ENCODE measurements around the gene PACRG.

The PACRG gene

GRCh38 chr6:163181666-163182180 lies 453.9 kb downstream of the PACRG start:
- no peak overlapping the region for H3K56ac ChIP-seq (ENCODE audit: low read length)
- H4K5ac ChIP-seq (ENCODE audit: low read length): no peak overlapping the region
- H3K27ac ChIP-seq (ENCODE audit: low read depth, low read length): no peak overlapping the region
- H3K4me2 ChIP-seq (ENCODE audit: low read length): no peak overlapping the region
- H3K9ac ChIP-seq (ENCODE audit: low read length): no peak overlapping the region
- no peaks in the 10 kb centered on the region for H3K79me2 ChIP-seq (ENCODE audit: control insufficient read depth, insufficient read depth, low read length)
- H3K18ac ChIP-seq (ENCODE audit: low read length): no peak overlapping the region
- no peak overlapping the region for H4K8ac ChIP-seq (ENCODE audit: low read depth, low read length)
- no peaks in the 10 kb centered on the region for H3K79me1 ChIP-seq (ENCODE audit: low read length)
- H3K4me3 ChIP-seq (ENCODE audit: low read length): no peak overlapping the region
- no peaks in the 10 kb centered on the region for H3K4me1 ChIP-seq (ENCODE audit: control insufficient read depth, low read depth, low read length)
- no peak overlapping the region for H2BK120ac ChIP-seq (ENCODE audit: low read depth, low read length)
- no peak overlapping the region for H2AK5ac ChIP-seq (ENCODE audit: low read length)
- no CpG with 5 or more reads among the region's 16 CpGs for WGBS (ENCODE audit: extremely low coverage, insufficient coverage, low lambda C conversion rate)
- H2BK5ac ChIP-seq (ENCODE audit: low read length): no peak overlapping the region
- H3K36me3 ChIP-seq (ENCODE audit: control insufficient read depth, insufficient read depth, low read length): no peaks in the 10 kb centered on the region
- no peak overlapping the region for H2BK15ac ChIP-seq (replicated peaks; ENCODE audit: low read depth)
- H3K27me3 ChIP-seq (ENCODE audit: insufficient read depth, low read length, poor library complexity): no peaks in the 10 kb centered on the region
- H3K4ac ChIP-seq (ENCODE audit: low read depth, low read length): no peak overlapping the region
- no peak overlapping the region for H3K23ac ChIP-seq (ENCODE audit: low read length)
- peak; percentile 28 for DNase-seq

GRCh38 chr6:163182696-163183095 lies 454.9 kb downstream of the PACRG start:
- no peak overlapping the region for H4K8ac ChIP-seq (ENCODE audit: low read depth, low read length)
- H2BK120ac ChIP-seq (ENCODE audit: low read depth, low read length): no peak overlapping the region
- no peak overlapping the region for H3K27ac ChIP-seq (ENCODE audit: low read depth, low read length)
- no peaks in the 10 kb centered on the region for H3K79me1 ChIP-seq (ENCODE audit: low read length)
- no peak overlapping the region for H2BK15ac ChIP-seq (replicated peaks; ENCODE audit: low read depth)
- no CpG with 5 or more reads among the region's 7 CpGs for WGBS (ENCODE audit: extremely low coverage, insufficient coverage, low lambda C conversion rate)
- H3K79me2 ChIP-seq (ENCODE audit: control insufficient read depth, insufficient read depth, low read length): no peaks in the 10 kb centered on the region
- H3K4me1 ChIP-seq (ENCODE audit: control insufficient read depth, low read depth, low read length): no peaks in the 10 kb centered on the region
- no peak overlapping the region for H3K4me2 ChIP-seq (ENCODE audit: low read length)
- H2AK5ac ChIP-seq (ENCODE audit: low read length): no peak overlapping the region
- H3K36me3 ChIP-seq (ENCODE audit: control insufficient read depth, insufficient read depth, low read length): no peaks in the 10 kb centered on the region
- no peak overlapping the region for H3K56ac ChIP-seq (ENCODE audit: low read length)
- no peaks in the 10 kb centered on the region for H3K27me3 ChIP-seq (ENCODE audit: insufficient read depth, low read length, poor library complexity)
- H3K18ac ChIP-seq (ENCODE audit: low read length): no peak overlapping the region
- DNase-seq: no peak
- no peak overlapping the region for H4K5ac ChIP-seq (ENCODE audit: low read length)
- H3K23ac ChIP-seq (ENCODE audit: low read length): no peak overlapping the region
- H2BK5ac ChIP-seq (ENCODE audit: low read length): no peak overlapping the region
- no peak overlapping the region for H3K4me3 ChIP-seq (ENCODE audit: low read length)
- no peak overlapping the region for H3K4ac ChIP-seq (ENCODE audit: low read depth, low read length)
- H3K9ac ChIP-seq (ENCODE audit: low read length): no peak overlapping the region

- Histone ChIP-seq H3K18ac (ENCODE audit: low read length) (no peak overlapping the region), H2BK5ac (ENCODE audit: low read length) (no peak overlapping the region)
Measured at GRCh38 chr6:163183806-163184205, 456.0 kb downstream of the PACRG start.

GRCh38 chr6:163185744-163186143 lies 458.0 kb downstream of the PACRG start:
- no peak for DNase-seq

More at GRCh38 chr6:163183806-163184205, 456.0 kb downstream of the PACRG start:
- Histone ChIP-seq H3K27me3 (ENCODE audit: insufficient read depth, low read length, poor library complexity) (no peaks in the 10 kb centered on the region), H3K9ac (ENCODE audit: low read length) (no peak overlapping the region), H2BK15ac (replicated peaks; ENCODE audit: low read depth) (no peak overlapping the region), H3K79me2 (ENCODE audit: control insufficient read depth, insufficient read depth, low read length) (no peaks in the 10 kb centered on the region), H2BK120ac (ENCODE audit: low read depth, low read length) (no peak overlapping the region), H4K8ac (ENCODE audit: low read depth, low read length) (no peak overlapping the region), H3K4ac (ENCODE audit: low read depth, low read length) (no peak overlapping the region), H3K36me3 (ENCODE audit: control insufficient read depth, insufficient read depth, low read length) (no peaks in the 10 kb centered on the region), H4K5ac (ENCODE audit: low read length) (no peak overlapping the region), H3K4me2 (ENCODE audit: low read length) (no peak overlapping the region), H3K27ac (ENCODE audit: low read depth, low read length) (no peak overlapping the region), H3K23ac (ENCODE audit: low read length) (no peak overlapping the region), H2AK5ac (ENCODE audit: low read length) (no peak overlapping the region), H3K79me1 (ENCODE audit: low read length) (no peaks in the 10 kb centered on the region), H3K4me3 (ENCODE audit: low read length) (no peak overlapping the region), H3K56ac (ENCODE audit: low read length) (no peak overlapping the region), H3K4me1 (ENCODE audit: control insufficient read depth, low read depth, low read length) (no peaks in the 10 kb centered on the region)
- DNase-seq: no peak
- no CpG with 5 or more reads among the region's 3 CpGs for WGBS (ENCODE audit: extremely low coverage, insufficient coverage, low lambda C conversion rate)

GRCh38 chr6:163186527-163186926 lies 458.8 kb downstream of the PACRG start:
- no peak overlapping the region for H2BK120ac ChIP-seq (ENCODE audit: low read depth, low read length)
- H3K36me3 ChIP-seq (ENCODE audit: control insufficient read depth, insufficient read depth, low read length): no peaks in the 10 kb centered on the region
- no peak overlapping the region for H3K4me2 ChIP-seq (ENCODE audit: low read length)
- no peak overlapping the region for H3K4me3 ChIP-seq (ENCODE audit: low read length)
- H2BK5ac ChIP-seq (ENCODE audit: low read length): no peak overlapping the region
- WGBS (ENCODE audit: extremely low coverage, insufficient coverage, low lambda C conversion rate): no CpG with 5 or more reads among the region's 14 CpGs
- H3K4me1 ChIP-seq (ENCODE audit: control insufficient read depth, low read depth, low read length): no peaks in the 10 kb centered on the region
- no peak overlapping the region for H3K56ac ChIP-seq (ENCODE audit: low read length)
- H3K9ac ChIP-seq (ENCODE audit: low read length): no peak overlapping the region
- H4K5ac ChIP-seq (ENCODE audit: low read length): no peak overlapping the region
- H3K18ac ChIP-seq (ENCODE audit: low read length): no peak overlapping the region
- no peaks in the 10 kb centered on the region for H3K79me2 ChIP-seq (ENCODE audit: control insufficient read depth, insufficient read depth, low read length)
- no peak overlapping the region for H4K8ac ChIP-seq (ENCODE audit: low read depth, low read length)
- H3K27me3 ChIP-seq (ENCODE audit: insufficient read depth, low read length, poor library complexity): no peaks in the 10 kb centered on the region
- H3K23ac ChIP-seq (ENCODE audit: low read length): no peak overlapping the region
- DNase-seq: no peak
- H3K4ac ChIP-seq (ENCODE audit: low read depth, low read length): no peak overlapping the region
- H2BK15ac ChIP-seq (replicated peaks; ENCODE audit: low read depth): no peak overlapping the region
- no peak overlapping the region for H3K27ac ChIP-seq (ENCODE audit: low read depth, low read length)
- H2AK5ac ChIP-seq (ENCODE audit: low read length): no peak overlapping the region
- no peaks in the 10 kb centered on the region for H3K79me1 ChIP-seq (ENCODE audit: low read length)

More at GRCh38 chr6:163185744-163186143, 458.0 kb downstream of the PACRG start:
- no peaks in the 10 kb centered on the region for H3K27me3 ChIP-seq (ENCODE audit: insufficient read depth, low read length, poor library complexity)
- H3K9ac ChIP-seq (ENCODE audit: low read length): no peak overlapping the region
- no peak overlapping the region for H3K56ac ChIP-seq (ENCODE audit: low read length)
- no peaks in the 10 kb centered on the region for H3K79me2 ChIP-seq (ENCODE audit: control insufficient read depth, insufficient read depth, low read length)
- H2BK5ac ChIP-seq (ENCODE audit: low read length): no peak overlapping the region
- H3K18ac ChIP-seq (ENCODE audit: low read length): no peak overlapping the region
- H2BK120ac ChIP-seq (ENCODE audit: low read depth, low read length): no peak overlapping the region
- no peak overlapping the region for H2AK5ac ChIP-seq (ENCODE audit: low read length)
- H4K8ac ChIP-seq (ENCODE audit: low read depth, low read length): no peak overlapping the region
- H3K79me1 ChIP-seq (ENCODE audit: low read length): no peaks in the 10 kb centered on the region
- no peak overlapping the region for H3K27ac ChIP-seq (ENCODE audit: low read depth, low read length)
- H3K4me3 ChIP-seq (ENCODE audit: low read length): no peak overlapping the region
- H2BK15ac ChIP-seq (replicated peaks; ENCODE audit: low read depth): no peak overlapping the region
- no peak overlapping the region for H3K4ac ChIP-seq (ENCODE audit: low read depth, low read length)
- no peaks in the 10 kb centered on the region for H3K36me3 ChIP-seq (ENCODE audit: control insufficient read depth, insufficient read depth, low read length)
- H4K5ac ChIP-seq (ENCODE audit: low read length): no peak overlapping the region
- H3K23ac ChIP-seq (ENCODE audit: low read length): no peak overlapping the region
- no CpG with 5 or more reads among the region's 4 CpGs for WGBS (ENCODE audit: extremely low coverage, insufficient coverage, low lambda C conversion rate)
- H3K4me2 ChIP-seq (ENCODE audit: low read length): no peak overlapping the region
- H3K4me1 ChIP-seq (ENCODE audit: control insufficient read depth, low read depth, low read length): no peaks in the 10 kb centered on the region

GRCh38 chr6:163187201-163187600 lies 459.4 kb downstream of the PACRG start:
- no peak overlapping the region for H3K18ac ChIP-seq (ENCODE audit: low read length)
- H3K4me1 ChIP-seq (ENCODE audit: control insufficient read depth, low read depth, low read length): no peaks in the 10 kb centered on the region
- no peak overlapping the region for H3K27ac ChIP-seq (ENCODE audit: low read depth, low read length)
- no peak overlapping the region for H3K4me3 ChIP-seq (ENCODE audit: low read length)
- no peaks in the 10 kb centered on the region for H3K79me2 ChIP-seq (ENCODE audit: control insufficient read depth, insufficient read depth, low read length)
- no CpG with 5 or more reads among the region's 17 CpGs for WGBS (ENCODE audit: extremely low coverage, insufficient coverage, low lambda C conversion rate)
- H2BK15ac ChIP-seq (replicated peaks; ENCODE audit: low read depth): no peak overlapping the region
- no peak overlapping the region for H4K5ac ChIP-seq (ENCODE audit: low read length)
- H3K4me2 ChIP-seq (ENCODE audit: low read length): no peak overlapping the region
- no peak overlapping the region for H3K23ac ChIP-seq (ENCODE audit: low read length)
- H2AK5ac ChIP-seq (ENCODE audit: low read length): no peak overlapping the region
- H3K79me1 ChIP-seq (ENCODE audit: low read length): no peaks in the 10 kb centered on the region
- H3K27me3 ChIP-seq (ENCODE audit: insufficient read depth, low read length, poor library complexity): no peaks in the 10 kb centered on the region
- no peak overlapping the region for H3K56ac ChIP-seq (ENCODE audit: low read length)
- no peak overlapping the region for H2BK120ac ChIP-seq (ENCODE audit: low read depth, low read length)
- no peak overlapping the region for H3K4ac ChIP-seq (ENCODE audit: low read depth, low read length)
- no peak overlapping the region for H3K9ac ChIP-seq (ENCODE audit: low read length)
- H3K36me3 ChIP-seq (ENCODE audit: control insufficient read depth, insufficient read depth, low read length): no peaks in the 10 kb centered on the region
- no peak for DNase-seq
- no peak overlapping the region for H2BK5ac ChIP-seq (ENCODE audit: low read length)
- H4K8ac ChIP-seq (ENCODE audit: low read depth, low read length): no peak overlapping the region

All from mesendoderm (in vitro differentiated cells).